HepG2 (cell line): ENCODE results near the gene COCH. TPM values are rescaled to one million over a fixed set of nuclear protein-coding genes. Genes with fewer than 3 reads are reported as not detected.

Experiments used
- EP300 ChIP-seq, 3 experiments: sonication (generic) in 1 of 3; formaldehyde crosslinking in 1 of 3; IDR thresholded peaks; 2 replicates each; pipeline versions ENCODE4 v1.5.1 to v1.6.1; 2011 to 2020; ENCODE audit warnings: low read depth in 2 of 3, low read length in 2 of 3, borderline replicate concordance in 1 of 3, improper control_type of control experiment in 1 of 3, mild to moderate bottlenecking in 1 of 3, missing genetic modification reagents in 1 of 3, moderate library complexity in 1 of 3
- GATAD2A ChIP-seq: IDR thresholded peaks from 2 replicates; pipeline ENCODE4 v1.6.1; 2016
- HIVEP1 ChIP-seq: sonication (generic); formaldehyde crosslinking; IDR thresholded peaks from 2 replicates; pipeline ENCODE4 v1.4.0; 2020; ENCODE audit warnings: mild to moderate bottlenecking, missing genetic modification reagents
- HNF4A ChIP-seq: sonication (generic); formaldehyde crosslinking; IDR thresholded peaks from 2 replicates; pipeline ENCODE4 v1.4.0; 2020; ENCODE audit warnings: missing genetic modification reagents
- IRF2 ChIP-seq: IDR thresholded peaks from 2 replicates; pipeline ENCODE4 v1.6.1; 2018; ENCODE audit warnings: missing genetic modification reagents, missing compliant biosample characterization
- LCORL ChIP-seq, 2 experiments: fragments of 450-650 bp in 1 of 2; sonication (generic) in 1 of 2; formaldehyde crosslinking in 1 of 2; IDR thresholded peaks; 2 replicates each; pipeline versions ENCODE4 v1.5.0 to v1.6.1; 2017 to 2020; ENCODE audit warnings: antibody characterized with exemption in 1 of 2, missing genetic modification reagents in 1 of 2
- MTA3 ChIP-seq: sonication (generic); formaldehyde crosslinking; IDR thresholded peaks from 2 replicates; pipeline ENCODE4 v1.4.0; 2020; ENCODE audit warnings: missing genetic modification reagents
- MYNN ChIP-seq: sonication (generic); formaldehyde crosslinking; IDR thresholded peaks from 2 replicates; pipeline ENCODE4 v1.4.0; 2020; ENCODE audit warnings: mild to moderate bottlenecking, low read depth, missing genetic modification reagents
- NCOR1 ChIP-seq: fragments of 200-600 bp; sonication (generic); IDR thresholded peaks from 2 replicates; pipeline ENCODE4 v1.7.0; 2017; ENCODE audit warnings: antibody characterized with exemption, low read length, borderline replicate concordance
- NONO ChIP-seq, 2 experiments: fragments of 450-650 bp in 1 of 2; sonication (generic) in 1 of 2; formaldehyde crosslinking in 1 of 2; IDR thresholded peaks in 1 of 2; conservative IDR thresholded peaks in 1 of 2; 2 replicates each; pipeline versions ENCODE4 v1.6.1 to v1.8.0; 2017 to 2022; ENCODE audit warnings: mild to moderate bottlenecking in 1 of 2, missing genetic modification reagents in 1 of 2, moderate library complexity in 1 of 2
- POLR2AphosphoS2 ChIP-seq: IDR thresholded peaks from 2 replicates; pipeline ENCODE4 v1.6.1; 2011; ENCODE audit warnings: low read depth, low read length, improper control_type of control experiment
- RAD21 ChIP-seq: fragments of 450-650 bp; formaldehyde crosslinking; IDR thresholded peaks from 2 replicates; pipeline ENCODE4 v1.5.0; 2020; ENCODE audit warnings: mild to moderate bottlenecking
- SMYD3 ChIP-seq: sonication (generic); formaldehyde crosslinking; IDR thresholded peaks from 2 replicates; pipeline ENCODE4 v1.8.1; 2023; ENCODE audit warnings: mild to moderate bottlenecking, missing genetic modification reagents
- YEATS4 ChIP-seq: sonication (generic); formaldehyde crosslinking; IDR thresholded peaks from 2 replicates; pipeline ENCODE4 v1.4.0; 2020; ENCODE audit warnings: missing genetic modification reagents, borderline replicate concordance
- ZBTB3 ChIP-seq: sonication (generic); formaldehyde crosslinking; IDR thresholded peaks from 2 replicates; pipeline ENCODE4 v1.4.0; 2020; ENCODE audit warnings: low read depth, mild to moderate bottlenecking, moderate library complexity, missing genetic modification reagents, borderline replicate concordance
- ZBTB7B ChIP-seq: sonication (generic); formaldehyde crosslinking; IDR thresholded peaks from 2 replicates; pipeline ENCODE4 v1.4.0; 2020; ENCODE audit warnings: missing genetic modification reagents
- ZFX ChIP-seq: sonication (generic); formaldehyde crosslinking; IDR thresholded peaks from 2 replicates; pipeline ENCODE4 v1.4.0; 2020; ENCODE audit warnings: mild to moderate bottlenecking, low read depth, missing genetic modification reagents, moderate library complexity
- ZNF121 ChIP-seq: sonication (generic); formaldehyde crosslinking; IDR thresholded peaks from 2 replicates; pipeline ENCODE4 v1.5.0; 2020; ENCODE audit warnings: mild to moderate bottlenecking, missing genetic modification reagents
- polyA plus RNA-seq, 8 experiments: library from polyadenylated mRNA; depleted of rRNA in 3 of 8; stranded (reverse) in 7 of 8; unstranded in 1 of 8; fragments of >200 nt; fragmentation: Illumina TruSeq in 4 of 8; extraction: Trizol in 4 of 8; gene quantifications; 2 replicates each; pipeline versions ENCODE4 v1.2.1 to v1.2.3, GENCODE V29; 2011 to 2016; ENCODE audit warnings: low read depth in 4 of 8, missing spikeins in 1 of 8, mixed read lengths in 1 of 8; ENCODE audit not compliant: insufficient read depth in 1 of 8
- total RNA-seq, 5 experiments: library from RNA; depleted of rRNA; stranded (reverse); fragments of >200 nt; fragmentation: Illumina TruSeq; extraction: Trizol; gene quantifications; 2 replicates each; pipeline ENCODE4 v1.2.3, GENCODE V29; 2016; ENCODE audit warnings: low read depth in 1 of 5
- TF ChIP-seq, protein P1 (sequence below): sonication (generic); formaldehyde crosslinking; IDR thresholded peaks from 2 replicates; pipeline ENCODE4 v1.4.0; 2020; ENCODE audit warnings: mild to moderate bottlenecking, missing genetic modification reagents
- TF ChIP-seq, protein P2 (sequence below): sonication (generic); formaldehyde crosslinking; conservative IDR thresholded peaks from 2 replicates; pipeline ENCODE4 v1.4.0; 2020; ENCODE audit warnings: missing genetic modification reagents
- TF ChIP-seq, protein P3 (sequence below): sonication (generic); formaldehyde crosslinking; IDR thresholded peaks from 2 replicates; pipeline ENCODE4 v1.5.0; 2020; ENCODE audit warnings: mild to moderate bottlenecking, missing genetic modification reagents, borderline replicate concordance

The COCH gene
- total and polyA plus RNA-seq, 2 of the 13 experiments (the other 11 are each of a cell fraction or from before 2014, with no cell fraction given), result 78.2 to 79.3 TPM

DNA sequence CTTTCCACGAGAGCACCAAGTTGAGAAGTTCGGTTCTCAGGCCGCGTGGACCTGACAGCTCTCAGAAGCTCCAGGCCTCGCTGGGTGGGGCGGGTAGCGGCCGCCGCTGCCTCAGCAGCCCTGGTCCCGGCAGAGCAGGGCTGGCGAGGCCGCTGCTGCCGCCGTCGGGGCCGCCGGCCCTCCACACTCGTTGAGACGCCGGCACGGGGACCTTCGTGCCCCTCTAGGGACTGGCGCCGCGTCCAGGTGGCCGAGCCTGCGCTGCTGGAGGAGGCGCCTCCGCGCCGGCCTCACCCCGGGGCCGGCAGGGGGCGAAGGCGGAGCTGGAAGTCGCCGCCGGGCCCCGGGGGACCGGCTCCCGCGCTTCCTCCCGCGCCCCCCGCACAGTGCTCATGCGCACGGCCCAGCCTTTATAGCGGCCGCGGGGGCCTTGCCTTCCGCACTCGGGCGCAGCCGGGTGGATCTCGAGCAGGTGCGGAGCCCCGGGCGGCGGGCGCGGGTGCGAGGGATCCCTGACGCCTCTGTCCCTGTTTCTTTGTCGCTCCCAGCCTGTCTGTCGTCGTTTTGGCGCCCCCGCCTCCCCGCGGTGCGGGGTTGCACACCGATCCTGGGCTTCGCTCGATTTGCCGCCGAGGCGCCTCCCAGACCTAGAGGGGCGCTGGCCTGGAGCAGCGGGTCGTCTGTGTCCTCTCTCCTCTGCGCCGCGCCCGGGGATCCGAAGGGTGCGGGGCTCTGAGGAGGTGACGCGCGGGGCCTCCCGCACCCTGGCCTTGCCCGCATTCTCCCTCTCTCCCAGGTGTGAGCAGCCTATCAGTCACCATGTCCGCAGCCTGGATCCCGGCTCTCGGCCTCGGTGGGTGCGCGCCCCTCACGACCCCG, at the start of gene COCH (continued):
- TF ChIP-seq POLR2AphosphoS2 (no peak), GATAD2A (CRISPR knock-in tag) (peak; percentile 32; the same call in 1 of the 2 replicates), NCOR1 (0 out of 2 replicates have a peak, but pooled peaks have one; percentile 26), RAD21 (CRISPR knock-in tag) (peak; percentile 95), MTA3 (CRISPR knock-in tag) (no peak), MYNN (CRISPR knock-in tag) (peak; percentile 28; the same call in 1 of the 2 replicates), HIVEP1 (peak; percentile 79), ZBTB3 (no peak), ZBTB7B (CRISPR knock-in tag) (peak; percentile 94; the same call in 1 of the 2 replicates), SMYD3 (CRISPR knock-in tag) (peak; percentile 98), ZFX (peak; percentile 95), NONO (IDR thresholded peaks at IDR 0.05) (no peak), NONO (CRISPR knock-in tag; conservative IDR thresholded peaks at IDR 0.05) (peak; percentile 84), IRF2 (CRISPR knock-in tag) (peak; percentile 76; the same call in 1 of the 2 replicates), HNF4A (CRISPR knock-in tag) (no peak; the same call in none of the 2 replicates), YEATS4 (CRISPR knock-in tag) (peak; percentile 94; the same call in 1 of the 2 replicates), LCORL (IDR thresholded peaks at IDR 0.05) (no peak), LCORL (CRISPR knock-in tag; IDR thresholded peaks at IDR 0.05) (peak; percentile 89), EP300 (IDR thresholded peaks at IDR 0.05; ENCODE audit: low read depth in 2 of 2, low read length in 2 of 2) (peak in 1 of 2 experiments; percentile 31; a peak in 1 of 4 replicates), EP300 (CRISPR knock-in tag; IDR thresholded peaks at IDR 0.05; ENCODE audit: borderline replicate concordance) (peak; percentile 3; the same call in 1 of the 2 replicates), ZNF121 (CRISPR knock-in tag) (peak; percentile 74; the same call in 1 of the 2 replicates)
- TF ChIP-seq, protein P1, sequence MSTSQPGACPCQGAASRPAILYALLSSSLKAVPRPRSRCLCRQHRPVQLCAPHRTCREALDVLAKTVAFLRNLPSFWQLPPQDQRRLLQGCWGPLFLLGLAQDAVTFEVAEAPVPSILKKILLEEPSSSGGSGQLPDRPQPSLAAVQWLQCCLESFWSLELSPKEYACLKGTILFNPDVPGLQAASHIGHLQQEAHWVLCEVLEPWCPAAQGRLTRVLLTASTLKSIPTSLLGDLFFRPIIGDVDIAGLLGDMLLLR (CRISPR knock-in tag), result peak; percentile 58
- TF ChIP-seq, protein P2, sequence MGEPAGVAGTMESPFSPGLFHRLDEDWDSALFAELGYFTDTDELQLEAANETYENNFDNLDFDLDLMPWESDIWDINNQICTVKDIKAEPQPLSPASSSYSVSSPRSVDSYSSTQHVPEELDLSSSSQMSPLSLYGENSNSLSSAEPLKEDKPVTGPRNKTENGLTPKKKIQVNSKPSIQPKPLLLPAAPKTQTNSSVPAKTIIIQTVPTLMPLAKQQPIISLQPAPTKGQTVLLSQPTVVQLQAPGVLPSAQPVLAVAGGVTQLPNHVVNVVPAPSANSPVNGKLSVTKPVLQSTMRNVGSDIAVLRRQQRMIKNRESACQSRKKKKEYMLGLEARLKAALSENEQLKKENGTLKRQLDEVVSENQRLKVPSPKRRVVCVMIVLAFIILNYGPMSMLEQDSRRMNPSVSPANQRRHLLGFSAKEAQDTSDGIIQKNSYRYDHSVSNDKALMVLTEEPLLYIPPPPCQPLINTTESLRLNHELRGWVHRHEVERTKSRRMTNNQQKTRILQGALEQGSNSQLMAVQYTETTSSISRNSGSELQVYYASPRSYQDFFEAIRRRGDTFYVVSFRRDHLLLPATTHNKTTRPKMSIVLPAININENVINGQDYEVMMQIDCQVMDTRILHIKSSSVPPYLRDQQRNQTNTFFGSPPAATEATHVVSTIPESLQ (CRISPR knock-in tag), result peak; percentile 19; the same call in 1 of the 2 replicates
- TF ChIP-seq, protein P3, sequence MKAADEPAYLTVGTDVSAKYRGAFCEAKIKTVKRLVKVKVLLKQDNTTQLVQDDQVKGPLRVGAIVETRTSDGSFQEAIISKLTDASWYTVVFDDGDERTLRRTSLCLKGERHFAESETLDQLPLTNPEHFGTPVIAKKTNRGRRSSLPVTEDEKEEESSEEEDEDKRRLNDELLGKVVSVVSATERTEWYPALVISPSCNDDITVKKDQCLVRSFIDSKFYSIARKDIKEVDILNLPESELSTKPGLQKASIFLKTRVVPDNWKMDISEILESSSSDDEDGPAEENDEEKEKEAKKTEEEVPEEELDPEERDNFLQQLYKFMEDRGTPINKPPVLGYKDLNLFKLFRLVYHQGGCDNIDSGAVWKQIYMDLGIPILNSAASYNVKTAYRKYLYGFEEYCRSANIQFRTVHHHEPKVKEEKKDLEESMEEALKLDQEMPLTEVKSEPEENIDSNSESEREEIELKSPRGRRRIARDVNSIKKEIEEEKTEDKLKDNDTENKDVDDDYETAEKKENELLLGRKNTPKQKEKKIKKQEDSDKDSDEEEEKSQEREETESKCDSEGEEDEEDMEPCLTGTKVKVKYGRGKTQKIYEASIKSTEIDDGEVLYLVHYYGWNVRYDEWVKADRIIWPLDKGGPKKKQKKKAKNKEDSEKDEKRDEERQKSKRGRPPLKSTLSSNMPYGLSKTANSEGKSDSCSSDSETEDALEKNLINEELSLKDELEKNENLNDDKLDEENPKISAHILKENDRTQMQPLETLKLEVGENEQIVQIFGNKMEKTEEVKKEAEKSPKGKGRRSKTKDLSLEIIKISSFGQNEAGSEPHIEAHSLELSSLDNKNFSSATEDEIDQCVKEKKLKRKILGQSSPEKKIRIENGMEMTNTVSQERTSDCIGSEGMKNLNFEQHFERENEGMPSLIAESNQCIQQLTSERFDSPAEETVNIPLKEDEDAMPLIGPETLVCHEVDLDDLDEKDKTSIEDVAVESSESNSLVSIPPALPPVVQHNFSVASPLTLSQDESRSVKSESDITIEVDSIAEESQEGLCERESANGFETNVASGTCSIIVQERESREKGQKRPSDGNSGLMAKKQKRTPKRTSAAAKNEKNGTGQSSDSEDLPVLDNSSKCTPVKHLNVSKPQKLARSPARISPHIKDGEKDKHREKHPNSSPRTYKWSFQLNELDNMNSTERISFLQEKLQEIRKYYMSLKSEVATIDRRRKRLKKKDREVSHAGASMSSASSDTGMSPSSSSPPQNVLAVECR (CRISPR knock-in tag), result peak; percentile 85
